ENCODE results near the gene COL4A4.

DNA sequence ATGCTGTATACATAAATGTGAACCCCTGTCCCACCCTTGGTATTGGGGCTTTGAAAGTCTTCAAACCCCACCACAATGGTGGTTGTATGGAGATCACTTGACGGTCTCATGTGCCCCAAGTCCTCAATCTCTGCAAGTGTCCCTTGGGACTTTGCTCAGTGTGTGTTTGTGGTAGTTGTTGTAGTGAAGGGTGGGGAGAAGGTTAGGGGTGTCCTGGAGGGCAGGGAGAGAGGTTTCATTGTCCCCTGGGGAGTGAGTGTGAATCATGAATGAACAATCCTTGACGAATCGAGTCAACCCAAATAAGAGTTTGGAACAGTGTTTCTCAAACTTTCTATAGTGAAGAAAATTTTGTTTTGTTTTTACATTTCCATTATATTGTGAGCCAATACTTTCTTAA is 28.5 kb upstream of the COL4A4 start:
- TF ChIP-seq CTCF (IDR thresholded peaks at IDR 0.05) (no peak), POLR2A (IDR thresholded peaks at IDR 0.05) (no peak)
